ENCODE data around the gene BMP15. TPM values are rescaled to one million over a fixed set of nuclear protein-coding genes. Genes with fewer than 3 reads are reported as not detected.

BMP15 gene
- total RNA-seq (not detected), polyA plus RNA-seq (not detected)

GRCh38 chrX:50910685-50911176 lies at the start of gene BMP15:
TSS of gene BMP15 (plus strand) at chrX:50910735. CDS start at chrX:50910784, 49 bp downstream.
- no peak within 1 kb of the TSS for H3K27ac ChIP-seq (ENCODE audit: low read depth)
- 91% methylated on average over 9 of the region's 9 CpGs for WGBS
- H3K4me3 ChIP-seq (ENCODE audit: low read depth, low read length), result no peak within 1 kb of the TSS
- no peak for DNase-seq (ENCODE audit: extremely low spot score)
- H3K36me3 ChIP-seq (ENCODE audit: insufficient read depth), result no peaks in the 10 kb centered on the region
- H3K4me1 ChIP-seq (ENCODE audit: insufficient read depth), result no peaks in the 10 kb centered on the region

DNA sequence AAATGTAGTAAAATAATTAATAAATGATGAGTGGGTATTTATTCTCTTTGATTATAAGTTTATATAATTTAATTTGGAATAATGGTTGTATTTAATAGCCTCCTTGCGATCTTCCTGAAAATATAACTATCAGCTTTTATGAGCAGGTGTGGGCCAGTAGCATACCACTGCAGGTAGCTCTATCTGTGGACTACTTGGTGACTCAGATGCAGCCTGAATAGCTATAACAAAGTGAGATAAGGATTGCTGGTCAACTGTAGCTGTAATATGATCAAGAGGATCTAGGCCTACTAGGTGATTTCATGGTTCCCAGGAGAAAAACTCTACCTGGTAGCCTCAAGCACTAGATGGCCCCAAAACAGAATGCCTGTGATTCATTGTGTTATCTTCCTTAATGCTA lies 47.1 kb upstream of the BMP15 start:
- no peaks in the 10 kb centered on the region for H3K4me1 ChIP-seq (ENCODE audit: insufficient read depth)
- WGBS, result 96% methylated on average over 1 of the region's 1 CpG
- DNase-seq (ENCODE audit: extremely low spot score), result no peak
- H3K4me3 ChIP-seq (ENCODE audit: low read depth, low read length), result no peak overlapping the region
- no peaks in the 10 kb centered on the region for H3K36me3 ChIP-seq (ENCODE audit: insufficient read depth)
- H3K27ac ChIP-seq (ENCODE audit: low read depth), result no peak overlapping the region

- H3K4me1 ChIP-seq (ENCODE audit: insufficient read depth), result no peaks in the 10 kb centered on the region
- no peaks in the 10 kb centered on the region for H3K36me3 ChIP-seq (ENCODE audit: insufficient read depth)
- no peak overlapping the region for H3K4me3 ChIP-seq (ENCODE audit: low read depth, low read length)
- DNase-seq (ENCODE audit: extremely low spot score), result no peak
- 37% methylated on average over 6 of the region's 6 CpGs for WGBS
- no peak overlapping the region for H3K27ac ChIP-seq (ENCODE audit: low read depth)
Measured at GRCh38 chrX:50865311-50865710, 45.2 kb upstream of the BMP15 start.

- H3K4me1 ChIP-seq (ENCODE audit: insufficient read depth), result no peaks in the 10 kb centered on the region
- DNase-seq (ENCODE audit: extremely low spot score), result no peak
- 89% methylated on average over 1 of the region's 1 CpG for WGBS
- no peaks in the 10 kb centered on the region for H3K36me3 ChIP-seq (ENCODE audit: insufficient read depth)
- no peak overlapping the region for H3K4me3 ChIP-seq (ENCODE audit: low read depth, low read length)
- H3K27ac ChIP-seq (ENCODE audit: low read depth), result no peak overlapping the region
Measured at GRCh38 chrX:50871922-50872453, 38.5 kb upstream of the BMP15 start.

DNA sequence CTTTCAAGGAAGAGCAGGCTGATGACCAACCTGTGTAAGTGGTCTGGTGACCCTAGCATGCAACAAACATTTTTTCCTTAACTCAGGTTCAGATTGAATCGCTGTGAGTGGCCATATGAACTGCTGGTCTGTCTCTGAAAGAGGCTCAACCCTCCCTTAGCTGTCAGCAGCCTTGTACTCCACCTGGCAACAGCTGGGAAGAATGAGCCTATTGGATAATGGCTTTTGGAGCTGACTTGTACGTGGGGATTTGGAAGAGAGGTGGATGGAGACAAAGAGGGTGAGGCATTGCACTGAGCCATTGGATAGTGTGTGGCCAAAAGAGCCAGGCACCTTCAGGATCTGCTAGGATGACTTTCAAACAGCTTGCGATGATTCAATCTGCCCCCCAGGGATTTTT lies 35.7 kb upstream of the BMP15 start:
- no peak for DNase-seq (ENCODE audit: extremely low spot score)
- Histone ChIP-seq H3K4me1 (ENCODE audit: insufficient read depth) (no peaks in the 10 kb centered on the region), H3K36me3 (ENCODE audit: insufficient read depth) (no peaks in the 10 kb centered on the region), H3K4me3 (ENCODE audit: low read depth, low read length) (no peak overlapping the region), H3K27ac (ENCODE audit: low read depth) (no peak overlapping the region)
- WGBS, result 58% methylated on average over 3 of the region's 3 CpGs

- WGBS, result 61% methylated on average over 4 of the region's 4 CpGs
- no peak overlapping the region for H3K4me3 ChIP-seq (ENCODE audit: low read depth, low read length)
- H3K4me1 ChIP-seq (ENCODE audit: insufficient read depth), result no peaks in the 10 kb centered on the region
- no peak overlapping the region for H3K27ac ChIP-seq (ENCODE audit: low read depth)
- DNase-seq (ENCODE audit: extremely low spot score), result no peak
- H3K36me3 ChIP-seq (ENCODE audit: insufficient read depth), result no peaks in the 10 kb centered on the region
Measured at GRCh38 chrX:50876551-50876950, 34.0 kb upstream of the BMP15 start.

- no peaks in the 10 kb centered on the region for H3K36me3 ChIP-seq (ENCODE audit: insufficient read depth)
- H3K4me3 ChIP-seq (ENCODE audit: low read depth, low read length), result no peak overlapping the region
- WGBS, result 81% methylated on average over 6 of the region's 6 CpGs
- H3K4me1 ChIP-seq (ENCODE audit: insufficient read depth), result no peaks in the 10 kb centered on the region
- no peak overlapping the region for H3K27ac ChIP-seq (ENCODE audit: low read depth)
- no peak for DNase-seq (ENCODE audit: extremely low spot score)
Measured at GRCh38 chrX:50877310-50877709, 33.2 kb upstream of the BMP15 start.

- Histone ChIP-seq H3K36me3 (ENCODE audit: insufficient read depth) (no peaks in the 10 kb centered on the region), H3K4me1 (ENCODE audit: insufficient read depth) (no peaks in the 10 kb centered on the region), H3K27ac (ENCODE audit: low read depth) (no peak overlapping the region), H3K4me3 (ENCODE audit: low read depth, low read length) (no peak overlapping the region)
- DNase-seq (ENCODE audit: extremely low spot score), result no peak
Measured at GRCh38 chrX:50881028-50881427, 29.5 kb upstream of the BMP15 start.

GRCh38 chrX:50888884-50889283 lies 21.7 kb upstream of the BMP15 start:
- whole genome bisulfite sequencing, result 89% methylated on average over 2 of the region's 2 CpGs
- Histone ChIP-seq H3K36me3 (ENCODE audit: insufficient read depth) (no peaks in the 10 kb centered on the region), H3K4me1 (ENCODE audit: insufficient read depth) (no peaks in the 10 kb centered on the region), H3K4me3 (ENCODE audit: low read depth, low read length) (no peak overlapping the region), H3K27ac (ENCODE audit: low read depth) (no peak overlapping the region)
- DNase-seq (ENCODE audit: extremely low spot score), result no peak

DNA sequence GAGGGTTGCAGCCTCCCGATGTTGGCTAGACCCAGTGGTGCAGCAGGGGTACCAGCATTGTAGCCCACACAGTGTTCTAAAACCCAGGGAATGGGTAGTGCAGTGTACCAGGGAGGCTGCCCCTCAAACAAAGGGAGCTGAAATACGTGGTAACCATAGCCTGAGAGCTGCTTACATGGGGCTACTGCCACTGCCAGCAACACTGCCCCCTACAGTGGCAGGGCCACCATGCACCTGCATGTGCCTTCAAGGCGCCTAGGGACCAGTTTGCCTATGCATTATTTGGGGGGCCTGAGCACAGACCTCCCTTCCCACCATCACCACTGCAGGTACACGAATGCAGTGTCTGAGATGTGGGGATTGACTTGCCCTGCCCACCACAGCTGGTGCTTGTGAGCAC lies 21.0 kb upstream of the BMP15 start:
- H3K4me3 ChIP-seq (ENCODE audit: low read depth, low read length), result no peak overlapping the region
- WGBS, result 72% methylated on average over 4 of the region's 4 CpGs
- no peaks in the 10 kb centered on the region for H3K4me1 ChIP-seq (ENCODE audit: insufficient read depth)
- no peaks in the 10 kb centered on the region for H3K36me3 ChIP-seq (ENCODE audit: insufficient read depth)
- H3K27ac ChIP-seq (ENCODE audit: low read depth), result no peak overlapping the region
- DNase-seq (ENCODE audit: extremely low spot score), result no peak

DNA sequence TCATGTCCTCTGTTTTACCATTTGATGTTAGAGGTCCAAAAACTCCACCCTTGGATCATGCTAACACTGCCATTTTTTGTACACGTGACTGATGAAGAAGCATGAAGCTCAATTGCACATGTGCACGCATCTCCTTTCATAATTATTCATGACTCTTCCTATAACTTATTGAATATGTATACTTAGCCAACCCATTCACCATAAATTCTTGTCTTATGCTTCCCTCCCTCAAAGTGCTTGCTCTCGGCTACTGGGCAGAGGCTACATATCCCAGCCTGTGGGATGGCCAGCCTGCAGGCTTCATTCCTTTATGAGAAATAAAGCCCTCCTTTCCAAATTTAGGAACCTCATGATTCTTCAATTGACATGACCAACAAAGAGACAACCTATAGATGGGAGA lies 17.5 kb upstream of the BMP15 start:
- Histone ChIP-seq H3K27ac (ENCODE audit: low read depth) (no peak overlapping the region), H3K36me3 (ENCODE audit: insufficient read depth) (no peaks in the 10 kb centered on the region), H3K4me1 (ENCODE audit: insufficient read depth) (no peaks in the 10 kb centered on the region), H3K4me3 (ENCODE audit: low read depth, low read length) (no peak overlapping the region)
- DNase-seq (ENCODE audit: extremely low spot score), result no peak
- 94% methylated on average over 3 of the region's 3 CpGs for WGBS

DNA sequence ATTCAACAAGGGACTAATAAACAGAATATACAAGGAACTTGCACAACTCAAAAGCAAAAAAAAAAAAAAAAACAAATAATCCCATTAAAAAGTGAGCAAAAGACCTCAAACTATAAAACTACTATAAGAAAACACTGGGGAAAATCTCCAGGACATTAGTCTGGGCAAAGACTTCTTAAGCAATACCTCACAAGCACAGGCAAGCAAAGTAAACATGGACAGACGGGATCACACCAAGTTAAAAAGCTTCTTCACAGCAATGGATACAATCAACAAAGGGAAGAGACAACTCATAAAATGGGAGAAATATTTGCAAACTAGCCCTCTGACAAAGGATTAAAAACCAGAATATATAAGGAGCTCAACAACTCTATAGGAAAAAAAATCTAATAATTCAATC lies 17.1 kb upstream of the BMP15 start:
- DNase-seq (ENCODE audit: extremely low spot score), result no peak
- Histone ChIP-seq H3K4me3 (ENCODE audit: low read depth, low read length) (no peak overlapping the region), H3K36me3 (ENCODE audit: insufficient read depth) (no peaks in the 10 kb centered on the region), H3K4me1 (ENCODE audit: insufficient read depth) (no peaks in the 10 kb centered on the region), H3K27ac (ENCODE audit: low read depth) (no peak overlapping the region)
- WGBS, result 0% methylated on average over 1 of the region's 1 CpG

- H3K27ac ChIP-seq (ENCODE audit: low read depth), result no peak overlapping the region
- no peaks in the 10 kb centered on the region for H3K4me1 ChIP-seq (ENCODE audit: insufficient read depth)
- no peaks in the 10 kb centered on the region for H3K36me3 ChIP-seq (ENCODE audit: insufficient read depth)
- no peak for DNase-seq (ENCODE audit: extremely low spot score)
- WGBS, result 96% methylated on average over 17 of the region's 17 CpGs
- H3K4me3 ChIP-seq (ENCODE audit: low read depth, low read length), result no peak overlapping the region
Measured at GRCh38 chrX:50905334-50905733, 5.2 kb upstream of the BMP15 start.

- H3K27ac ChIP-seq (ENCODE audit: low read depth), result no peak overlapping the region
- DNase-seq (ENCODE audit: extremely low spot score), result no peak
- no peaks in the 10 kb centered on the region for H3K4me1 ChIP-seq (ENCODE audit: insufficient read depth)
- no peaks in the 10 kb centered on the region for H3K36me3 ChIP-seq (ENCODE audit: insufficient read depth)
- no peak overlapping the region for H3K4me3 ChIP-seq (ENCODE audit: low read depth, low read length)
Measured at GRCh38 chrX:50913520-50913919, 3.0 kb downstream of the BMP15 start.

DNA sequence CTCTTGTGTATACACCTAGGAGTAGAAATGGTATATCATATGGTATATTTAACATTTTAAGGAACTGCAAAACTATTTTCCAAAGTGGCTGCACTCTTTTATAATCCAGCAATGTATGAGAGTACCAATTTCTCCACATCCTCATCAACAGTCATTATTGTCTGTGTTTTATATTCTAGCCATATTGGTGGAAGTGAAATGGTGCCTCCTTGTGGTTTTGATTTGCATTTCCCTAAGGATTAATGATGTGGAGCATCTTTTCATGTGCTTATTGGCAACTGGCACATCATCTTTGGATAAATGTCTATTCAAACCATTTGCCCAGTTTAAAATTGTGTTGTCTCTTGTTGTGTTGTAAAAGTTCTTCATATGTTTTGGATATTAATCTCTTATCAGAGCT lies 9.6 kb downstream of the BMP15 start:
- DNase-seq (ENCODE audit: extremely low spot score), result no peak
- Histone ChIP-seq H3K4me3 (ENCODE audit: low read depth, low read length) (no peak overlapping the region), H3K36me3 (ENCODE audit: insufficient read depth) (no peaks in the 10 kb centered on the region), H3K4me1 (ENCODE audit: insufficient read depth) (no peaks in the 10 kb centered on the region), H3K27ac (ENCODE audit: low read depth) (no peak overlapping the region)
